ENCODE data around the gene LTB4R2.
"Not testable (repeated sequence)": the region's sequence is repeated elsewhere in the genome, so short reads cannot be mapped to it uniquely, and the experiment has no call there.

LTB4R2 gene

GRCh38 chr14:24340606-24341005 lies 30.7 kb downstream of the LTB4R2 start:
- no peak for DNase-seq (ENCODE audit: low read depth)

GRCh38 chr14:24342889-24343288 lies 32.9 kb downstream of the LTB4R2 start:
- DNase-seq (ENCODE audit: low read depth): no peak

GRCh38 chr14:24343795-24344660 lies 34.1 kb downstream of the LTB4R2 start:
- no peak for DNase-seq (ENCODE audit: low read depth)

GRCh38 chr14:24347134-24347533 lies 37.2 kb downstream of the LTB4R2 start:
- DNase-seq (ENCODE audit: low read depth): no peak

- no peak for DNase-seq (ENCODE audit: low read depth)
Observed at GRCh38 chr14:24348186-24348585, 38.2 kb downstream of the LTB4R2 start.

- DNase-seq (ENCODE audit: low read depth): no peak
Observed at GRCh38 chr14:24349742-24350141, 39.8 kb downstream of the LTB4R2 start.

- DNase-seq (ENCODE audit: low read depth): no peak
Observed at GRCh38 chr14:24351517-24351916, 41.6 kb downstream of the LTB4R2 start.

GRCh38 chr14:24353559-24354481 lies 43.9 kb downstream of the LTB4R2 start:
- DNase-seq (ENCODE audit: low read depth): no peak

- not testable (repeated sequence) for DNase-seq (ENCODE audit: low read depth)
Observed at GRCh38 chr14:24354482-24354825, 44.5 kb downstream of the LTB4R2 start.

- no peak for DNase-seq (ENCODE audit: low read depth)
Observed at GRCh38 chr14:24355009-24355408, 45.1 kb downstream of the LTB4R2 start.

GRCh38 chr14:24356208-24356607 lies 46.3 kb downstream of the LTB4R2 start:
- no peak for DNase-seq (ENCODE audit: low read depth)

- DNase-seq (ENCODE audit: low read depth): no peak
Observed at GRCh38 chr14:24360281-24360680, 50.3 kb downstream of the LTB4R2 start.

GRCh38 chr14:24361326-24361725 lies 51.4 kb downstream of the LTB4R2 start:
- no peak for DNase-seq (ENCODE audit: low read depth)
